Endometrial microvascular endothelial cells (primary cell): ENCODE results near the gene DMWD. TPM values are rescaled to one million over a fixed set of nuclear protein-coding genes. Genes with fewer than 3 reads are reported as not detected.

Experiments used
- in situ Hi-C: cut with HindIII; loops from 2 replicates; pipeline ENCODE4 v1.10.0; 2017; ENCODE audit warnings: low sequenced_read_pairs, low pct_unique_long_range_greater_than_20kb; ENCODE audit errors: inconsistent ontology term
- total RNA-seq: library from RNA; depleted of rRNA; stranded (reverse); fragments of >200 nt; gene quantifications from one replicate; pipeline ENCODE4 v1.2.3, GENCODE V29; 2015; ENCODE audit errors: inconsistent ontology term

The DMWD gene
- total RNA-seq, 1 donor from 2014 or later = 40.3 TPM

DNA sequence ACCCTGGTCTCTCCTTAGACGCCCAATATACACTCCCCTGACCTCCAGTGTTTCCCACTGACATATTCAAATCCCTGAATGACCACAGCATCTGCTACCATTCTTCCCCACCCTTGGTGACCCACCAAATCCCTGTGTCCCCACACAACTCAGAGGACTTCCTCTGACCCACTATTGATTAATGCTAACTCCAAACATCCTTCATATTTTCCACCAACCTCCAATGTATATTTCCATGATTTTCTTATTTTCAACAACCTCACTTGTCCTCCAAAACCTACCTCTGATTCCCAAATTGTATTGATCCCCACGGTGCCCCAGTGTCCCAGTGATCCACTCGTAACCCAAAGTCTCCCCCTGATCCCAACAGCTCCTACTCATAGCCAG lies 526 bp upstream of the DMWD start:
- in situ Hi-C loops = no loop called here

GRCh38 chr19:45791744-45792469 lies 738 bp downstream of the DMWD start:
- in situ Hi-C loops = no loop called here

- in situ Hi-C loops = no loop called here
Observed at GRCh38 chr19:45790942-45791341, 1.7 kb downstream of the DMWD start.

DNA sequence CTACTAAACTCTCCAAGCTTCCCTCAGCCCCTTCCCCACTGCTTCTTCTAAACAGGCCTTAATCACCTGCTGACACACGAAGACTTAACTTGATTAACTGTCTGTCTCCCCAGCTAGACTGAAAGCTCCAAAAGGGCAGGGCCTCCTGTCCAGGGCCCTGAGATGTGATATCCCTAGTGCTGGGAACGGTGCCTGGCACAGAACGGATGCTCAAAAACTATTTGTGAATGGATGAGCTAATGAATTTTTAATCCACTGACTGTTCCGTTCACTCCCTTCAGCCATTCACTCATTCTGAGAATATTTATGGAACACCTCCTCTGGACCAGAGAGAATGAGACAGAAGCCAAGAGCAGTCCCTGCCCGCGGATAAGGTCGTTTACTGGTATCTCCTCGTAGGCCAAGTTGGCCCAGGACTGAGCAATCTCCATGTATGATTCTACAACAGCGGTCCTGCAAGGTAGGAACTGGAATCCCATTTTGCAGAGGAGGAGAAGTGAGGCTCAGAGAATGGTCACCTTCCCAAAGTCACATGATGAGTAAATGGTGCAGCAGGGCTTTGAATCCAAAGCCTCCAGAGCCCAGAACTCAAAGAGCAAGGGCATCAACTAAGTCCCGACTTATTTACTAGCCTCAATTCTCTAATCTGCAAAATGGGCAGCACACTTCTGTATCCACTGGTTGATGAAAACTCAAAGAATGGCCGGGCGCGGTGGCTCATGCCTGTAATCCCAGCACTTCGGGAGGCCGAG lies 3.4 kb downstream of the DMWD start:
- in situ Hi-C loops = no loop called here

- in situ Hi-C loops = no loop called here
Observed at GRCh38 chr19:45786533-45786894, 6.1 kb downstream of the DMWD start.

GRCh38 chr19:45785781-45786532 lies 6.7 kb downstream of the DMWD start:
- in situ Hi-C loops = no loop called here

DNA sequence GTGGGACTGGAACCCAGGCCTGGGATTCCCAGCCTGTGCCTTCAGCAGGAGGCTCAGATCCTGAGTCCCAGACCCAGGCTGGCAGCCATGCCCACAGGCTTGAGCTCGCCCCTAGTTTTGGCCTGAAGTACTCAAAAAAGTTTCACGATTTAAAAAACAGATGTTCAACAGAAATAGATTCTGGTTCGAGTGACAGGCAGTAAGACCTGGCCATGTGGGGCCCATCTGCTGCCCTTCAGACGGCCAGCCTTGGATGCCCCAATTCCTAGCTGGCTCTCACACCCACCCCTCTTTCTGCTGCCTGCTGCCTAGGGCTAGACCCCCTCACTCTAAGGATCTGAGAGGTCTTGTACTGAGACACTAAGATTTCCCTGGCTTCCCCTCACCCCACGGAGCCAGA lies 7.5 kb downstream of the DMWD start:
- in situ Hi-C loops = no loop called here

DNA sequence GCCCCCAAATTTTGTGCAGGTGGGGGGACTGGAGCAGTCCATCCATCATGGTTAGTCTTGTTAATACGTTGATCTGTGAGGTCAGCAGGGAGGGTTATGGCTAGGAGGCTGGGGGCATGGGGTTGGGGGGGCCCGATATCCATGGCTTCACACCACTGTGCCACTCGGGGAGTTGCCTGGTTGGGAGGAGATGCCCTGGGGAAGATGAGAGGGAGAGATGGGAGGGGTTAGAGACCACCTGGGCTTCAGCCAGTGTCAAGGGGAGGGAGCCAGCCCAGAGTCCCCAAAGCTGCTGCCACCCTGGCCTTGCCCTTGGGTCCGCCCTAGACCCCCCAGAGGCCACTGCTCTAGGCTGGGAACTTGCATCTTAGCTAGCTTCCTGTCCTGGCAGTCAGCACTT lies 8.5 kb downstream of the DMWD start:
- in situ Hi-C loops = no loop called here

DNA sequence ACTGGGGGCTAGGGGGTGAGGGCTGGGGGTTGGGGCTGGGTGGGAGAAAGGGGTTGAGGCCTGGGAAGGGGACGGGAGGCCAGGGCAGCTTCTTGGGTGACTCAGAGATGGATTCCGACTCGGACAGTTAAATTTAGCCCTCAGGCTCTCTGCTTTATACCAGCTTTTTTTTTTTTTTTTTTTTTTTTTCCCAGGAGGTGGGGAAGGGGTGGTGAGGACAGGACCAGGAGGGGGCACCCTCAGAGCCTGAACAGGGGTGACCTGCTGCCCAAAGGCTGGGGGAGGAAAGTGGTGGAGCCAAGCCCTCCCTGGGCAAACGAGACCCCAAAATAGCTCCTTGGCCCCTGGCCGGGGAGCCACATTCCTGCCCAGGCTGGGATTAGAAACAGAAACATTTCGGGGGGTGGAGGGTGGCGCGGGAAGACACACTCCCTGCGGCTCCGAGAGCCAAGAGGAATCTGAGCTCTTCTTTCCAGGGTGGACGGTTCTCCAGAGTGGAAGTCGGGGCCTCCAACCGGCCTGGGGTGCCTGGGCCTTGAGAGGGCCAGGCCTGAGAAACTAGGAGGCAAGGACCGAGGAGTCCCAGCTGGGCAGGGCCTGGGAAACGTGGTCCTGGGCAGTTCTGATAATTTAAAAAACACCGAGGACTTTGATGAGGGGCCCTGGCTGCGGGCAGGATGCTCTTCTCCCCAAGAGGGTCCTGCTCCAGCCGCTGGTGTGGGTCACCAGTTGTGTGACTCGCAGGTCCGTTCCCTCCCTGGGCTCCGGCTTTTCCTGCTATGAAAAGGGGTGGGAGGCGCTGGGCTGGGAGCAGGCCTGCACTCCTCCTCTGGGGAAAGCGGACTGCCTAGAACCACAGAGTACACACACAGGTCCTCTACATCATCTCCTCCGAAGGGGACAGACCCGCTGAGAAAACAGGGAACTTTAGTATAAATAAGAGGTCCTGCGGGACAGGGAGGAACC lies 9.5 kb downstream of the DMWD start:
- in situ Hi-C loops = no loop called here

- in situ Hi-C loops = no loop called here
Observed at GRCh38 chr19:45782162-45782691, 10.4 kb downstream of the DMWD start, which contains the start of gene DMPK. Gene DMPK, minus strand, starts transcription at chr19:45782490. Its CDS starts 138 bp downstream, at chr19:45782352.

DNA sequence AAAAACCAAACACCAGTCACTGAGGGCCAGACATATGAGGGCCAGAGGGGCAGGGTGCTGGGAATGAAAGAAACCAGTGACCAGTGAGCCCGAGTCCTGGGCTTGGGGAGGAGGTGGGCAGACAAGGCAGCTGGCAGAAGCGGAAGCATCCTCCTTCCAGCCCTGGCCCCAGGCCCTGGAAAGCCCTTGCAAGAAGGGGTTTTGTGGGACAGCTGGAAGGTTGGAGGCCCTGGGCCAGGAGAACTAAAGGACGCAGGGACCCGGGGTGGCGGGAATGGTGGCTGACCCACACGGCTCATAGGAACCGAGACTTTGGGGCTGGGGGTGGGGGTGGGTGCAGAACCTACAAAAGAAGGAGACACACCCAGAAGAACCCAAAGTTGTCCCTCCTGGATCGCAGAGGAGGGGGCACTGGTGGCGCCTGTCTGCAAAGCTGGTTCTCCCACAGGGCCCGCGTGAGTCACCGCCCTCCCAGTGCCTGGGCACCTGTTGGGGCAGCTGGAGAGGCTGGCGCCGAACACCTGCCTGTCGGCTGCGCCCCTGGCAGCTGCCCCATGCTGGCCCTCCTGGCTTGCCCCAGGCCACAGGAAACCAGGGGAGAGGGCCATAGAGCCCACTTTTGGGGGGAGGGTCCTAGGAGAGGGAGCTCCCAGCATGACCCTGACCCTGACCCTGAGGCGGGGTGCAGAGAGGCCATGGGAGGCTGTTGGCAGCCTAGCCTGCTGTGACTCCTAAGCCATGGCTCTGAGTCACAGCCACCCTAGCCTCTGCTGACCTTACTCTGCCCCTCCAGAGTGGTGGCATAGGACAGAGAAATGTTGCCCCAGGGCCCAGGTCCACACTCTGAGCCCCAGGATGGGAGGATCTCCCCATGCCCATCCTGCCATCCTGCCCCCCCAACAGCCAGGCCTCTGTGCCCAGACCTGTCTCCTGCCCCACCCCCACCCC lies 11.2 kb downstream of the DMWD start:
- in situ Hi-C loops = no loop called here

DNA sequence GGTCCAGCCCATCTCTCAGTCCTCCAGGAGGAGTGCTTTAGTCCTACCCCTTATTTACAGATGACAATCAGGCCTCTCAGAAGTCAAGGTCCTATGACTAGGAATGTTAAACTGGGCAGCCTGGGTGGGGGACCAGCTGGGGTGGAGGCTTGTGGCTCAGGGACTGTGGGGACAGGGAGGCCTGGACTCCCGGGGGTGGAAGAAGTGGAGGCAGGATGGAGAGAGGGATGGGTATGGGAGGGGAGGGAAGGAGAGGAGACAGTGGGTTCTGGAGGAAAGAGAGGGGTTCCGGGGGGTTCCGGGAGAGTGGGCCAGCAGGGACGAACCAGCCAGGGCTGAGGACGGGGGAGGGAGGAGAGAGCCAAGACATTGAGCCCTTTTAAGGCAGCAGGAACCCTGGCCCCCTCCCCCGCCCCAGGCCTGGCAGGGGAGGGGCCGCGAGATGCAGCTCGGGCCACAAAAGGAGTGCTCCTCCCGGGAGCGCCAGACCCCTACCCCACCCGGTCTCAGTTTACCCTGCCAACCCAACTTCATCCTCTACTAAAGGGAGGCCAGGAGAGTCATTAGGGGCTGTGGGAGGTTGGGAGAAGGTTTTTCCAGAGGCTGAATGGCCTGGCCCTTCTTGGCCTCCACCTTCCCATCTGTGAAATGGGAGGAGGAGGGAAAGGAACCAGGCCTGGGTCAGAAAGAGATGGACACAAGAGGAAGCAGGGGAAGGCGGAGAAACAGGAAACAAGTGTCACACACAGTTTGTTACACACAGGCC lies 12.0 kb downstream of the DMWD start:
- in situ Hi-C loops = no loop called here

- in situ Hi-C loops = no loop called here
Observed at GRCh38 chr19:45780146-45780447, 12.5 kb downstream of the DMWD start.

- in situ Hi-C loops = no loop called here
Observed at GRCh38 chr19:45779231-45780145, 13.2 kb downstream of the DMWD start.

GRCh38 chr19:45778010-45778661 lies 14.5 kb downstream of the DMWD start:
- in situ Hi-C loops = no loop called here
